Chondrocyte (in vitro differentiated cells): Measurements from ENCODE around the gene CARS1. TPM values are rescaled to one million over a fixed set of nuclear protein-coding genes. Genes with fewer than 3 reads are reported as not detected.

Experiments used
- DNase-seq: peaks from one replicate; pipeline ENCODE4 v3.0.0; 2021; ENCODE audit warnings: mixed read lengths, low spot score
- H3K27ac Mint-ChIP-seq: one replicate; pipeline ENCODE4 v1.8.0; 2021; ENCODE audit warnings: mild to moderate bottlenecking, moderate library complexity, mixed read lengths; ENCODE audit not compliant: unreplicated experiment
- H3K27me3 Mint-ChIP-seq: 2 replicates; pipeline ENCODE4 v1.8.0; 2021; ENCODE audit warnings: low read depth, mixed read lengths
- H3K36me3 Mint-ChIP-seq: 2 replicates; pipeline ENCODE4 v1.8.0; 2021; ENCODE audit warnings: low read depth, mixed read lengths
- H3K4me1 Mint-ChIP-seq: 2 replicates; pipeline ENCODE4 v1.8.0; 2021; ENCODE audit warnings: low read depth, mild to moderate bottlenecking, mixed read lengths
- H3K4me3 Mint-ChIP-seq: one replicate; pipeline ENCODE4 v1.8.0; 2021; ENCODE audit warnings: mild to moderate bottlenecking, moderate library complexity, mixed read lengths; ENCODE audit not compliant: unreplicated experiment
- H3K9me3 Mint-ChIP-seq: 2 replicates; pipeline ENCODE4 v1.8.0; 2021; ENCODE audit warnings: low read depth, mixed read lengths
- total RNA-seq: library from RNA; stranded (reverse); gene quantifications from 3 replicates; pipeline ENCODE4 v1.2.1, GENCODE V29; 2021
- TF ChIP-seq, protein P1 (sequence below): fragments of 200-600 bp; sonication (generic); IDR thresholded peaks from 2 replicates; pipeline ENCODE4 v1.5.0; 2021; ENCODE audit warnings: antibody characterized with exemption, mild to moderate bottlenecking, moderate library complexity

CARS1 gene
- total RNA-seq, 1 donor from 2014 or later = 106 TPM

DNA sequence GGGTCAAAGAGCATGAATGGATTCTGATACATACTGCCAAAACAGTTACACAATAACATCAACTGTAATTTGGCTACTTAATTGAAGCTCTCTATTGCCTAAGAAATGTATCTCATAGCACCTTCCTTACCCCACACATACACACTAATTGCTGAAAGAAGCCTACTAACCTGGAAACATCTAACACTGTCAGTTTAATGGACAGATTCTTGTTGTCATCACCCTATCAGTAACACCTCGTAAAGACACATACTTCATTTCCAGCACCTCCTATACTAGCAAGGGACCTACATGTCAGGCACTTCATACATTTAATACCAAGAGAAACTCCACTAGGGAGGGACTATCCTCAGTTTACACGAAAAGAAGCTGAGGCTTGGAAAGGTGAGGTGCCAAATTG, 75.0 kb downstream of the CARS1 start:
- Mint-ChIP-seq H3K4me3 (no peak overlapping the region), H3K27ac (no peak overlapping the region), H3K9me3 (no peaks in the 10 kb centered on the region), H3K27me3 (no peaks in the 10 kb centered on the region), H3K36me3 (peaks cover 13% of the 10 kb centered on the region), H3K4me1 (peaks cover 21% of the 10 kb centered on the region)
- TF ChIP-seq, protein P1, sequence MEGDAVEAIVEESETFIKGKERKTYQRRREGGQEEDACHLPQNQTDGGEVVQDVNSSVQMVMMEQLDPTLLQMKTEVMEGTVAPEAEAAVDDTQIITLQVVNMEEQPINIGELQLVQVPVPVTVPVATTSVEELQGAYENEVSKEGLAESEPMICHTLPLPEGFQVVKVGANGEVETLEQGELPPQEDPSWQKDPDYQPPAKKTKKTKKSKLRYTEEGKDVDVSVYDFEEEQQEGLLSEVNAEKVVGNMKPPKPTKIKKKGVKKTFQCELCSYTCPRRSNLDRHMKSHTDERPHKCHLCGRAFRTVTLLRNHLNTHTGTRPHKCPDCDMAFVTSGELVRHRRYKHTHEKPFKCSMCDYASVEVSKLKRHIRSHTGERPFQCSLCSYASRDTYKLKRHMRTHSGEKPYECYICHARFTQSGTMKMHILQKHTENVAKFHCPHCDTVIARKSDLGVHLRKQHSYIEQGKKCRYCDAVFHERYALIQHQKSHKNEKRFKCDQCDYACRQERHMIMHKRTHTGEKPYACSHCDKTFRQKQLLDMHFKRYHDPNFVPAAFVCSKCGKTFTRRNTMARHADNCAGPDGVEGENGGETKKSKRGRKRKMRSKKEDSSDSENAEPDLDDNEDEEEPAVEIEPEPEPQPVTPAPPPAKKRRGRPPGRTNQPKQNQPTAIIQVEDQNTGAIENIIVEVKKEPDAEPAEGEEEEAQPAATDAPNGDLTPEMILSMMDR = no peak
- no peak for DNase-seq

DNA sequence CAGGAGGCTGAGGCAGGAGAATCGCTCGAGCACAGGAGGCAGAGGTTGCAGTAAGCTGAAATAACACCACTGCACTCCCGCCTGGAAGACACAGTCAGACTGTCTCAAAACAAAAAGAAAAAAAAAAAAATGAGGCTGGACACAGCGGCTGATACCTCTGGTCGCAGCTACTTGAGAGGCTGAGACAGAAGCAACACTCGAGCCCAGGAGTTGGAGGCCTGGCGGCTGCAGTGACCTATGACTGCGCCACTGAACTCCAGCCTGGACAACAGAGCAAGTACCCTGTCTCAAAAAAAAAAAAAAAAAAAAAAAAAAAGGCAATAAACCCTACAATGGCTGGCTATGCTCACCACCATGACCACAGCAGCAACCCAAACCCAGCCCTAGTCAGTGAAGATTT, 76.1 kb downstream of the CARS1 start:
- Mint-ChIP-seq H3K27ac (no peak overlapping the region), H3K4me1 (peaks cover 20% of the 10 kb centered on the region), H3K9me3 (no peaks in the 10 kb centered on the region), H3K27me3 (no peaks in the 10 kb centered on the region), H3K4me3 (no peak overlapping the region), H3K36me3 (peaks cover 19% of the 10 kb centered on the region)
- TF ChIP-seq, protein P1 = no peak
- DNase-seq = no peak

DNA sequence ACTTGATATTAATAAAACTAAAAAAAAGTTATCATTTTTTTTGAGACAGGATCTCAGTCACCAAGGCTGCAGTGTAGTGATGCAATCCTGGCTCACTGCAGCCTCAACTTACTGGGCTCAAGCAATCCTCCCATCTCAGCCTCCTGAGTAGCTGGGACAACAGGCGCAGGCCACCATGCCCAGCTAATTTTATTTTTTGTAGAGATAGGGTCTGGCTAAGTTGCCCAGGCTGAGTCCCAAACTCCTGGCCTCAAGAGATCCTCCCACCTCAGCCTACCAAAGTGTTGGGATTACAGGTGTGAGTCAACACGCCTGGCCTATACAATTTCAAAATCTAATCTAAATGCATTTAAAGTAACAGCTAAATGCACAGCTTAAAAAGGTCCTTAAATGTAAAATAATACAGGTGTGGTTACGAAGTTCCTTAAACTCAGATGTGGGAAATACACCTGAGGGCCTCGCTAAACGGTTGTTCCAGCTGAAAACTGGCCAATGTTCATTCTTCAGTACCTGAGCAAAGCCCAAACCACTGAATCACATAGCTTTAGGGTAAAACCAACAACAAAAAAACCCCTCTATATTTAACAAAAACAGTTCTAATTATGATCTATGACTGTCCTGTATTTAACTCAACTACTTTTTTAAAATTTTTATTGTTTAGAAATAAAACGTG, 76.9 kb downstream of the CARS1 start:
- TF ChIP-seq, protein P1 = no peak
- DNase-seq = no peak
- H3K27ac Mint-ChIP-seq = no peak overlapping the region
- H3K9me3 Mint-ChIP-seq = no peaks in the 10 kb centered on the region
- H3K4me1 Mint-ChIP-seq = peaks cover 18% of the 10 kb centered on the region
- peaks cover 21% of the 10 kb centered on the region for H3K36me3 Mint-ChIP-seq
- no peak overlapping the region for H3K4me3 Mint-ChIP-seq
- no peaks in the 10 kb centered on the region for H3K27me3 Mint-ChIP-seq

- H3K4me3 Mint-ChIP-seq = no peak overlapping the region
- no peaks in the 10 kb centered on the region for H3K9me3 Mint-ChIP-seq
- DNase-seq = no peak
- TF ChIP-seq, protein P1 = no peak
- H3K36me3 Mint-ChIP-seq = peaks cover 27% of the 10 kb centered on the region
- no peak overlapping the region for H3K27ac Mint-ChIP-seq
- H3K4me1 Mint-ChIP-seq = peaks cover 5% of the 10 kb centered on the region
- no peaks in the 10 kb centered on the region for H3K27me3 Mint-ChIP-seq
Measured at GRCh38 chr11:2977113-2977512, 80.1 kb downstream of the CARS1 start.

- Mint-ChIP-seq H3K27me3 (no peaks in the 10 kb centered on the region), H3K27ac (peak overlapping the region; percentile 18), H3K9me3 (no peaks in the 10 kb centered on the region), H3K36me3 (peaks cover 27% of the 10 kb centered on the region), H3K4me3 (no peak overlapping the region), H3K4me1 (no peaks in the 10 kb centered on the region)
- TF ChIP-seq, protein P1 = no peak
- DNase-seq = no peak
Measured at GRCh38 chr11:2976294-2977063, 80.7 kb downstream of the CARS1 start.
